DND-41 (cell line): Measurements from ENCODE around the gene RNF130.

Experiments
- CTCF ChIP-seq: IDR thresholded peaks from 2 replicates; pipeline ENCODE4 v1.5.1; 2012; ENCODE audit warnings: borderline replicate concordance, low read length, moderate library complexity, mild to moderate bottlenecking; ENCODE audit not compliant: poor library complexity, severe bottlenecking; ENCODE audit errors: extremely low read depth
- EZH2 ChIP-seq: IDR thresholded peaks from 3 replicates; pipeline ENCODE4 v1.6.1; 2012; ENCODE audit warnings: borderline replicate concordance, low read depth, mild to moderate bottlenecking, moderate library complexity, low read length, inconsistent platforms; ENCODE audit not compliant: severe bottlenecking

DNA sequence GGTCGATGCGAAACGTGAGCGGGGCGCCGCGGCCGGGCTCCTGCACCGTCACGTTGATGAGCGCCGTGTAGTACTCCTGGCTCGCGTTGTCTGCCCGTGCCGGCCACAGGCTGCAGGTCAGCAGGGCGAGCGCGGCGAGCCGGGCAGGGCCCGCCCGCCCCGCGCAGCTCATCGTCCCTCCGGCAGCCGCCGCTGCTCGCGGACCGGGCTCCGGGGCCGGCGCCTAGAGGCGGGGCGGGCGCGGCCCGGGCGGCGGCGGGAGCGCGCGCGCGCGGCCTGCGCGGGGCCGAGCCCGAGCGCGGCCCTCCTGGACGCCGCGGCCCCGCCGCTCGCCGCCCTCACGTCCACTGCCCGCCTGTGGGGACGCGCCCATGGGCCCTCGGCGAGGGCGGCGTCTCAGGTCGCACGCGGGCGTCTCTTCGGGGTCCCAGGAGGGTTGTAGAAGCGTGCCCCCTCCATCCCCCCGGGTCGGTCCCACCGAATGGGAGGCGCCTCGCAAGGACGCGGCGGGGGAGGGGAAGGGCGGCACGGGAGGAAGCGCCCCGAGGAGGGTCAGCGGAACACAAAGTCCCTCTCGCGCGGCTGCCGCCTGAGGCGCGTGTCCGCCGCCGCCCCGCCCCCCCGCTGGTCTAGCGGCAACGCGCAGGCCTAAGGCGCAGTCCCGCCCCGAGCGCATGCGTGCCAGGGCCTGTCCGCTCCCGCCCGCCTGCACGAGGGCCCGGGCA, at the start of gene RNF130:
- TF ChIP-seq CTCF (no peak), EZH2 (no peak)
